Activated T-cell treated with anti-CD3 and anti-CD28 coated beads, Interleukin-2, amount 50 U/mL, for 4 hours (primary cell): ENCODE measurements around the gene FRMD1. TPM values are rescaled to one million over a fixed set of nuclear protein-coding genes. Genes with fewer than 3 reads are reported as not detected.

Source experiments
- ATAC-seq, 2 donors: fragments of 200-7000 bp; cut with Tn5 transposase; one replicate each; pipeline ENCODE4 v1.10.0; 2021
- DNase-seq: peaks from one replicate; pipeline ENCODE4 v3.0.0-alpha.2; 2020
- H3K27me3 Mint-ChIP-seq: one replicate; pipeline ENCODE4 v1.8.0; 2021; ENCODE audit warnings: low read depth, mixed read lengths
- H3K36me3 Mint-ChIP-seq: one replicate; pipeline ENCODE4 v1.8.0; 2022; ENCODE audit warnings: mixed read lengths; ENCODE audit not compliant: insufficient read depth
- H3K4me1 Mint-ChIP-seq: one replicate; pipeline ENCODE4 v1.8.0; 2021; ENCODE audit warnings: low read depth, mixed read lengths
- H3K4me3 Mint-ChIP-seq: one replicate; pipeline ENCODE4 v1.8.0; 2021; ENCODE audit warnings: mild to moderate bottlenecking, moderate library complexity, mixed read lengths
- H3K9me3 Mint-ChIP-seq: one replicate; pipeline ENCODE4 v1.8.0; 2021; ENCODE audit warnings: mixed read lengths
- total RNA-seq, 3 donors: library from RNA; stranded (reverse); gene quantifications; one replicate each; pipeline ENCODE4 v1.2.1, GENCODE V29; 2021

FRMD1 gene
- total RNA-seq, 3 donors from 2014 or later, result not detected

- H3K9me3 Mint-ChIP-seq, result peaks cover 4% of the 10 kb centered on the region
- no peak for DNase-seq
- H3K4me3 Mint-ChIP-seq, result no peak overlapping the region
- no peaks in the 10 kb centered on the region for H3K36me3 Mint-ChIP-seq
- no peaks in the 10 kb centered on the region for H3K4me1 Mint-ChIP-seq
- no peak for ATAC-seq
- H3K27me3 Mint-ChIP-seq, result peaks cover 6% of the 10 kb centered on the region
Measured at GRCh38 chr6:168093634-168094033, 14.6 kb upstream of the FRMD1 start.

DNA sequence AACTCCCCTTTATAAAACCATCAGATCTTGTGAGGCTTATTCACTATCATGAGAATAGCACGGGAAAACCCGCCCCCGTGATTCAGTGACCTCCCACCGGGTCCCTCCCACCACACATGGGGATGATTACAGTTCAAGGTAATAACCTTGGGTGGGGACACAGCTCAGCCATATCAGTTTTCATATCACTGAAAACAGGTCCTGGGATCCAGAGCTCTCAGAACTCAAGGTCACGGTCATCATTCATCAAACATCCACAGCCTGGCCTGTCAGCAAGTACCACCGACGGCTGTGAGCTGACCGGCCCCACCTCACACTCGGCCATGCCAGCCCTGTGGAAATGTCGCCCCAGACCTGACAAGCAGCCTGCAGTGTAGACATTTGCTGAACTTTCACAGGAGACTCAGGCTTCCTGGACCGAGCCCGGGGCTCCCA lies 14.1 kb upstream of the FRMD1 start:
- Mint-ChIP-seq H3K4me1 (no peaks in the 10 kb centered on the region), H3K36me3 (no peaks in the 10 kb centered on the region), H3K4me3 (no peak overlapping the region), H3K27me3 (peaks cover 6% of the 10 kb centered on the region), H3K9me3 (peaks cover 4% of the 10 kb centered on the region)
- DNase-seq (no peak), ATAC-seq (no peak)

DNA sequence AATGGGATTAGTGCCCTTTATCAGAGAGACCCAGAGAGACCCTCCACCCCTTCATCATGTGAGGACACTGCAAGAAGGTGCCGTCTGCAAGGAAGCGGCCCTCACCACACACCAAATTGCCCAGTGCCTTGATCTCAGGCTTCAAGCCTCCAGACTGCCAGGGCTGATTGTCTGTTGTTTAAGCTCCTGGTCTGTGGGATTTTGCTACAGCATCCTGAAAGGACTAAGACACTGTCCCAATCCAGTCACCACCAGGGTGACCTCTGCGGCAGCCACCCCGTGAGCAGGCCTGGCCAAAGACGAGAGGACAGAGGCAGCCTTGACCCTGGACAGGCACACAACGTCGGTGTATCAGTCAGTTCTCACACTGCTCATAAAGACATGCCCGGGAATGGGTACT lies 13.5 kb upstream of the FRMD1 start:
- ATAC-seq, result no peak
- Mint-ChIP-seq H3K4me3 (no peak overlapping the region), H3K4me1 (no peaks in the 10 kb centered on the region)

GRCh38 chr6:168091381-168092264 lies 12.6 kb upstream of the FRMD1 start:
- DNase-seq (no peak), ATAC-seq (no peak)
- Mint-ChIP-seq H3K36me3 (no peaks in the 10 kb centered on the region), H3K4me3 (no peak overlapping the region), H3K27me3 (no peaks in the 10 kb centered on the region), H3K9me3 (peaks cover 4% of the 10 kb centered on the region), H3K4me1 (no peaks in the 10 kb centered on the region)

More for the DNA sequence above, 13.5 kb upstream of the FRMD1 start:
- no peak for DNase-seq
- H3K9me3 Mint-ChIP-seq, result peaks cover 4% of the 10 kb centered on the region
- peaks cover under 1% of the 10 kb centered on the region for H3K27me3 Mint-ChIP-seq
- no peaks in the 10 kb centered on the region for H3K36me3 Mint-ChIP-seq

GRCh38 chr6:168090706-168091105 lies 11.7 kb upstream of the FRMD1 start:
- H3K36me3 Mint-ChIP-seq, result no peaks in the 10 kb centered on the region
- H3K27me3 Mint-ChIP-seq, result no peaks in the 10 kb centered on the region
- no peak for DNase-seq
- peaks cover 4% of the 10 kb centered on the region for H3K9me3 Mint-ChIP-seq
- no peak overlapping the region for H3K4me3 Mint-ChIP-seq
- H3K4me1 Mint-ChIP-seq, result no peaks in the 10 kb centered on the region
- ATAC-seq, result no peak

GRCh38 chr6:168090064-168090690 lies 11.2 kb upstream of the FRMD1 start:
- H3K9me3 Mint-ChIP-seq, result peaks cover 4% of the 10 kb centered on the region
- DNase-seq (no peak), ATAC-seq (no peak)
- no peaks in the 10 kb centered on the region for H3K27me3 Mint-ChIP-seq
- no peaks in the 10 kb centered on the region for H3K36me3 Mint-ChIP-seq
- no peaks in the 10 kb centered on the region for H3K4me1 Mint-ChIP-seq
- no peak overlapping the region for H3K4me3 Mint-ChIP-seq

GRCh38 chr6:168089186-168090063 lies 10.4 kb upstream of the FRMD1 start:
- DNase-seq (no peak), ATAC-seq (no peak)
- Mint-ChIP-seq H3K9me3 (peaks cover 4% of the 10 kb centered on the region), H3K4me3 (no peak overlapping the region), H3K36me3 (no peaks in the 10 kb centered on the region), H3K4me1 (no peaks in the 10 kb centered on the region), H3K27me3 (no peaks in the 10 kb centered on the region)

- no peak overlapping the region for H3K4me3 Mint-ChIP-seq
- no peaks in the 10 kb centered on the region for H3K27me3 Mint-ChIP-seq
- no peak for DNase-seq
- no peaks in the 10 kb centered on the region for H3K4me1 Mint-ChIP-seq
- no peaks in the 10 kb centered on the region for H3K36me3 Mint-ChIP-seq
- ATAC-seq, result no peak
- peaks cover 4% of the 10 kb centered on the region for H3K9me3 Mint-ChIP-seq
Measured at GRCh38 chr6:168088161-168089053, 9.4 kb upstream of the FRMD1 start.

- H3K4me1 Mint-ChIP-seq, result no peaks in the 10 kb centered on the region
- H3K4me3 Mint-ChIP-seq, result no peak overlapping the region
- no peak for ATAC-seq
- DNase-seq, result no peak
- H3K27me3 Mint-ChIP-seq, result no peaks in the 10 kb centered on the region
- peaks cover under 1% of the 10 kb centered on the region for H3K9me3 Mint-ChIP-seq
- H3K36me3 Mint-ChIP-seq, result no peaks in the 10 kb centered on the region
Measured at GRCh38 chr6:168087436-168088160, 8.6 kb upstream of the FRMD1 start.

GRCh38 chr6:168086616-168087015 lies 7.6 kb upstream of the FRMD1 start:
- no peaks in the 10 kb centered on the region for H3K4me1 Mint-ChIP-seq
- H3K27me3 Mint-ChIP-seq, result no peaks in the 10 kb centered on the region
- DNase-seq (no peak), ATAC-seq (no peak)
- no peaks in the 10 kb centered on the region for H3K9me3 Mint-ChIP-seq
- H3K36me3 Mint-ChIP-seq, result no peaks in the 10 kb centered on the region
- no peak overlapping the region for H3K4me3 Mint-ChIP-seq

DNA sequence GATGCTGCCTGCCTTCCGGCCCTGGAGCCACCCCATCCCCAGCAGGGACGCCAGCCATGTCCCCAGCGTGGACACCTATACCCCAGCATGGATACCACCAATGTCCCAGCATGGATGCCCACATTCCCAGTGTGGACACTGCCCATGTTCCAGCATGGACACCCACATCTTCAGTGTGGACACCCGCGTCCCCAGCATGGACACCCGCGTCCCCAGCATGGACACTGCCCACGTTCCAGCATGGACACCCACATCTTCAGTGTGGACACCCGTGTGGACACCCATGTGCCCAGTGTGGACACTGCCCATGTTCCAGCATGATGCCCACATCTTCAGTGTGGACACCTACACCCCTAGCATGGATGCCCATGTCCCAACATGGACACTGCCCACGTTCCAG lies 7.1 kb upstream of the FRMD1 start:
- Mint-ChIP-seq H3K36me3 (no peaks in the 10 kb centered on the region), H3K4me3 (no peak overlapping the region), H3K27me3 (no peaks in the 10 kb centered on the region), H3K4me1 (no peaks in the 10 kb centered on the region), H3K9me3 (no peaks in the 10 kb centered on the region)
- ATAC-seq (no peak), DNase-seq (no peak)

- DNase-seq (no peak), ATAC-seq (no peak)
- no peaks in the 10 kb centered on the region for H3K36me3 Mint-ChIP-seq
- H3K27me3 Mint-ChIP-seq, result no peaks in the 10 kb centered on the region
- no peaks in the 10 kb centered on the region for H3K9me3 Mint-ChIP-seq
- no peaks in the 10 kb centered on the region for H3K4me1 Mint-ChIP-seq
- no peak overlapping the region for H3K4me3 Mint-ChIP-seq
Measured at GRCh38 chr6:168084465-168085160, 5.6 kb upstream of the FRMD1 start.

- DNase-seq, result no peak
- ATAC-seq, result no peak
- Mint-ChIP-seq H3K4me1 (no peaks in the 10 kb centered on the region), H3K9me3 (no peaks in the 10 kb centered on the region), H3K4me3 (no peak overlapping the region), H3K27me3 (no peaks in the 10 kb centered on the region), H3K36me3 (no peaks in the 10 kb centered on the region)
Measured at GRCh38 chr6:168083514-168083885, 4.5 kb upstream of the FRMD1 start.
